ENCODE data around the gene CHD2.
"Not testable (repeated sequence)": the region's sequence is repeated elsewhere in the genome, so short reads cannot be mapped to it uniquely, and the experiment has no call there.

CHD2 gene

GRCh38 chr15:93058904-93059427 is 158.8 kb downstream of the CHD2 start:
- DNase-seq (ENCODE audit: extremely low read depth, low read depth), result no peak
- no peak for TF ChIP-seq CTCF (IDR thresholded peaks at IDR 0.05; ENCODE audit: low read depth, low read length, missing control alignments)
- no peak overlapping the region for H3K4me3 ChIP-seq (replicated peaks; ENCODE audit: low read depth, low read length)

- DNase-seq (ENCODE audit: extremely low read depth, low read depth), result no peak
- TF ChIP-seq CTCF (IDR thresholded peaks at IDR 0.05; ENCODE audit: low read depth, low read length, missing control alignments), result no peak
- no peak overlapping the region for H3K4me3 ChIP-seq (replicated peaks; ENCODE audit: low read depth, low read length)
These were observed 159.3 kb downstream of the CHD2 start for GRCh38 chr15:93059442-93059841.

GRCh38 chr15:93060336-93061248 is 160.5 kb downstream of the CHD2 start:
- no peak for DNase-seq (ENCODE audit: extremely low read depth, low read depth)
- no peak for TF ChIP-seq CTCF (IDR thresholded peaks at IDR 0.05; ENCODE audit: low read depth, low read length, missing control alignments)
- H3K4me3 ChIP-seq (replicated peaks; ENCODE audit: low read depth, low read length), result no peak overlapping the region

DNA sequence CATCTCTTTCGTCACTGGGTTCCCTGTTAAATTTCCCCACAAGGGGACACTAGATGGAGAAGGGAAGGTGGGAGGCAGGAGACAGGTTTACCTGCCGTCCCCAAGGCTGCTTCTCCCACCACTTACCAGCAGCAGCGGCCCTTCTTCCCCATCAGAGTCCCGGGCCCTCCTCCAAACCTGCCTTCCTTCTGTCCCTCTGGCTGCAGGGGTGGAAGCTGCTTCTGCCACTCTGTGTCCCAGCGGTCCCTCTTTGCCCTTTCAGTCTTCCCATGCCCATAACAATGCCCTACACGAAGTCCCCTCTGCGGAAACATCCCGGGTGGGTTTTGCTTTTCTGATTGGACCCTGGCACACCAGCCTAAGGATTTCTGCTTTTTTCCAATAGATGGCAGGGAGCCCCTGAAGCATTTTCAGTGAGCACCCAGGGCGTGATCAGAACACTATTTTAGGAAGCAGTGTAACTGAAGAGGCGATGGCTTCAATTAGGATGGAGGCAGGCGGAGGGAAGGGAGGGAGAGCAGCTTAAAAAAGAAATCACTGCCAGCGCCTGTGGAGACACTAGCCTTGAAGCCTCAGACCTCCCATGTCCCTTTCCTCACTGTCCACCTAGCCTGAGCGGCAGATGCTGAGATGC is 162.6 kb downstream of the CHD2 start:
- not testable (repeated sequence) for DNase-seq (ENCODE audit: extremely low read depth, low read depth); H3K4me3 ChIP-seq (replicated peaks; ENCODE audit: low read depth, low read length)

DNA sequence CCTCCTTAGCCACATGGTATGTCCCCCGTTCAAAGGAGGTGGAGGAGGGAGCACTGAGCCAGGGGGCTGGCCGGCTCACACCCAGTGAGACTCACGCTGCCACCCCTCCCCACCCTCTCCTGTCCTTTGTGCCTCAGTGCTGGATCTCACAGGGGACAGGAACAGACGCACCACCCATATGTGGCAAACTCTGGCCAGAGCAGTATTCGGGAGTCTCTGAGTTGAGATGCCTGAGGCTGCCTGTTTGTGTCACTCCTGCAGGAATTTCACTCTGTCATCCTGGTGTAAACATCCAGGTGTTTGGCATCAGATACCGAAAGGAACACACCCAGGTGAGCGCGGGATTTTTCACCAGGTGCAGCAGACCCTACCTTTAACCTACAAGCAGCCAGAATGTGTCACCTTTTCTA is 163.1 kb downstream of the CHD2 start:
- no peak overlapping the region for H3K4me3 ChIP-seq (replicated peaks; ENCODE audit: low read depth, low read length)
- TF ChIP-seq CTCF (IDR thresholded peaks at IDR 0.05; ENCODE audit: low read depth, low read length, missing control alignments), result no peak
- no peak for DNase-seq (ENCODE audit: extremely low read depth, low read depth)

DNA sequence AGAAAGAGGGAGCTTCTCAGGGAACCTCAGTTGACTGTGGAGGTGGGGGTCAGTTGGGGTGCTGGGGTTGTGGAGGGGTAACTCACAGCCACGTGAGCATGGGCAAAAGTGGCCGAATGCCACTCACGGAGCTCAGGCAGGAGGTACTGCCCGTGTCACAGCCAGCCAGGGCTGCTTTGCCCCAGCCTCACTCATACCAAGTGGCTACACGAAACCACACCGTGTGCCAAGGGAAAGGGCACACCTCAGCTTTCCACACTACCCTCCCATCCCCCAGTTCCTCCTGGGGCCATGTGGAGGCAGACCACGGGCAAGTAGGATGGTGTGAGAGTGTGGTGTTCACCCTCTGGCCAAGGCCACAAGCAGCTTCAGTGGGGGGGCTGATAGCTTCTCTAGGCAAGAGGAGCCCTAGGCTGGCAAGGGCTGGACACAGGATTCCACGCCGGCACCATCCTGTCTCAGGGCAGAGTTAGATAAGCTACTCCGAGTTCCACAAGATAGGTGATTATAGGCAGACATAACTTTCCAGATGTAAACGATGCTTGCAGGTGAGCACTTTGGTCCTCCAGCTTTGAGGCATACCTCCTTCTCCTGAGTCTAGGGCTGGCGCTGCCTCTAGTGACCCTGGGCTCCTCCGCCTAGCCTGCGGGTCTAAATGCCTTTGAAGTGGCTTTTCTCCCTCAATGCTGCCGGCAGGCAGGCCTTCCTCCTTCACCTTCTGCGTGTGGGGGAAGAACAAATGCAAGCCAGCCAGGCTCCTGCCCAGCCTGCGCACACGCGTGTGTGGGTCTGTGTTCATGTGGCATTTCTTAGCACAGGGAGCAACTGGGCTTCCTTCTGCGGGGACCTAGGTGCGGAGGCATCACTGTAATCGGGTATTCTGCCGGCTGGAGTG is 163.9 kb downstream of the CHD2 start:
- no peak for DNase-seq (ENCODE audit: extremely low read depth, low read depth)
- H3K4me3 ChIP-seq (replicated peaks; ENCODE audit: low read depth, low read length), result no peak overlapping the region
- no peak for TF ChIP-seq CTCF (IDR thresholded peaks at IDR 0.05; ENCODE audit: low read depth, low read length, missing control alignments)

All from HFF-Myc (cell line).